ENCODE measurements around the gene LMX1B.

Gene LMX1B

DNA sequence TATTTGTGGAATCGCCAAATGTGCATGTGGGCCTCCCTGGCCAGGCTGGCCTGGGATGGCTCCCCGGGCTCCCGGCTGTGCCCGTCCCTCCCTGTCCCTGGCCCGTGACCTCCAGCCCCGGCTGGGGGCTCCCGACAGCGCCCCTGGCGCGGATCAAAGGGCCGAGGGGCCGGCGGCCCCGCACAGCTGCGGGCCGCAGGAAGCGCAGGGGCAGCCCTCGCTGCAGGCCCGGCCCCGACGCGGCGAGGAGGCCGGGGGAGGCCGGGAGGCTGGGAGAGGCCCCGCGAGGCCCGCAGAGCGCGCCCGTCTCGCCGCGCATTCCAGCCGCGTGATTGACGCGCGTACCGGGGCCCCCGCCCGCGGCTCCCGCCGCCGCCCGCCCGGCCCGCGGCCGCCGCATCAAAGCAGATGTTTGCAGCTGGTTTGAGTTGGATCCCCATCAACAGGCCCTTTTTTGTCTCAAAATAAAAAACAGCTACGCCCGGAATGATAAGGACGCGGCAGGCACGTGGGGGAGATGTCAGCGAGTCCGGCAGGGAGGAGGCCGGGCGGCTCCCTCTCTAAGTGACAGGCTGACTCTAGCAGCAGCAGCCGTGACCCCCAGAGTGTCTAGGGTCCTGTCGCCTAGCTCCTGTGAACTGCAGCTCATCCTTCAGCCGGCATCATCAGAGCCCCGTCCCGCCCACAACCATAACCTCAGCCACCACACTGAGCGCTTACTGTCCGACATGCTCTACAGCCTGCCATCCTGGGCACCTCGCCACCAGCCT, 69.4 kb downstream of the LMX1B start:
- no peak for DNase-seq

- no peak for DNase-seq
Observed at GRCh38 chr9:126683698-126684044, 69.9 kb downstream of the LMX1B start.

GRCh38 chr9:126684345-126684744, 70.6 kb downstream of the LMX1B start:
- no peak for DNase-seq

GRCh38 chr9:126684965-126685465, 71.3 kb downstream of the LMX1B start:
- DNase-seq: no peak

GRCh38 chr9:126687930-126688461, 74.3 kb downstream of the LMX1B start:
- DNase-seq: no peak

DNA sequence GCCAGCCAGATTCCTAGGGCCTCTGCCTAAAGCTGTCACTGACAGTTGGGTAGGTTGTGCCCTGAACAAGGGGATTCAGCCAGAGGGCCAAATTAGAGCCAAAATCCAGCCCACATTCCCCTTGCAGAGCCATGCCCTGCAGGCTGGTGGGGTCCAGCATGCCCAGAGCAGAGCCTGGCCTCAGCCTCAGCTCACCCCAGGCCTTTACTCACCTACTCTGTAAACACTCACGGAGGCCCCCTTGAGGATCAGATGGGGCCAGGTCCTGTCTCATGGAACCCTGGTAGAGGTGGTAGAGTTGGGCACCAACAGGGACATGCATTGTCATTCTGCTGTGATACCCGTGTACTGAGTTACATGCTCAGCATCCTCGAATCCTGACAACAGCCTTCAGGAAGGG, 74.9 kb downstream of the LMX1B start:
- no peak for DNase-seq

DNA sequence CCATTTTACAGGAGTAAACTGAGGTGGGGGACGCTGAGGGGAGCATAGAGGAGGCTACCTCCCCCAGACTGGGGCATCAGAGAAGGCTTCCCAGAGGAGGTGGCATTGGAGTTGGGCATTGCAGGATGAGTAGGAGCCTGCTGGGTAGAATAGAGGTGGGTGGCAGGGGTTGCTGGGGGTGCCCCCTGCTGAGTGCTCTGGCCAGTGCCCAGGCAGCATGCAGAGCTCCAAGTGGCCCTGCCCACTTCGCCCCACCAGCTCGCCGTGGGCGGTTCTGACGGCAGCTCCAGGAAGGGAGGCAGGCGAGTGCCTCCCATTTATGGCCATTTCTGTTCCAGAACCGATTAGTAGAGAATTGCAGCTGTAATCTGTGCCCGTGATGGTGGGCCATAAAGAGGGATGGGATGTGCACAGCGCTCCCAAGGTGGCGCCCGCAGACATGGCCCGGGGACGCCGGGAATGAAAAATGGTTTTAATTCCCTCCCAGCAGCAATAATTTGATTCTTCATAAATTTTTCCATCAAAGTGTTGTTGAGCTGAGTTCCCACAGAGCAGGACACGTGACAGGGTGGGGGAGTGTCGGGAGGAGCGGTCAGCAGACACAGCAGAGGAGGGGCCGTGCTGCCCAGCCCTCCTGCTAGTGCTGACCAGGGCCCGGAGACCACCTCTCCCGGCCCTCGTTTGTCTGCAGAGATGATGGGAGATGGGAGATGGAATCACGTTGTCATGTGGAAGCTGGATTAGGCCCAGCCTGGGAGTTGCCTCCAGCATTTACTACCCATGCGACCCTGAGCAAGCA, 75.5 kb downstream of the LMX1B start:
- DNase-seq: no peak

GRCh38 chr9:126690431-126691051, 76.8 kb downstream of the LMX1B start:
- no peak for DNase-seq

GRCh38 chr9:126692041-126692758, 78.5 kb downstream of the LMX1B start:
- DNase-seq: no peak

- no peak for DNase-seq
Observed at GRCh38 chr9:126692759-126693427, 79.2 kb downstream of the LMX1B start.

DNA sequence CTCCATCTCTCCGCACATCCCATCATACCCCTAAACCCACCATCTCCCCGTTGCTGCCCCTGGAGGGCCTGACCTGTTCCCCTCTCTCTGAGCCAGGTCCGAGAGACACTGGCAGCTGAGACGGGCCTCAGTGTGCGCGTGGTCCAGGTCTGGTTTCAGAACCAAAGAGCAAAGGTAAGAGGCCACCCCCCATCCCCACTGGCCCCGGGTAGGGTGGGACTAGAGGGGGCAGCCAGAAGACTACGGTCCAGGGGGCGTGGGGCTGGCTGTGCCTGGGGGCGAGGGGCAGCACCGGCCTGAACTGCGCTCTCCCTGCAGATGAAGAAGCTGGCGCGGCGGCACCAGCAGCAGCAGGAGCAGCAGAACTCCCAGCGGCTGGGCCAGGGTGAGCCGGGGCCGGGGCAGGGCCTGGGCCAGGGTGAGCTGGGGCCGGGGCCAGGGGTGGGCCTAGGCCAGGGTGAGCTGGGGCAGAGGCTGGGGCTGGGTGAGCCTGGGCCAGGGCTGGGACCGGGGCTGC, 79.8 kb downstream of the LMX1B start:
- no peak for DNase-seq

DNA sequence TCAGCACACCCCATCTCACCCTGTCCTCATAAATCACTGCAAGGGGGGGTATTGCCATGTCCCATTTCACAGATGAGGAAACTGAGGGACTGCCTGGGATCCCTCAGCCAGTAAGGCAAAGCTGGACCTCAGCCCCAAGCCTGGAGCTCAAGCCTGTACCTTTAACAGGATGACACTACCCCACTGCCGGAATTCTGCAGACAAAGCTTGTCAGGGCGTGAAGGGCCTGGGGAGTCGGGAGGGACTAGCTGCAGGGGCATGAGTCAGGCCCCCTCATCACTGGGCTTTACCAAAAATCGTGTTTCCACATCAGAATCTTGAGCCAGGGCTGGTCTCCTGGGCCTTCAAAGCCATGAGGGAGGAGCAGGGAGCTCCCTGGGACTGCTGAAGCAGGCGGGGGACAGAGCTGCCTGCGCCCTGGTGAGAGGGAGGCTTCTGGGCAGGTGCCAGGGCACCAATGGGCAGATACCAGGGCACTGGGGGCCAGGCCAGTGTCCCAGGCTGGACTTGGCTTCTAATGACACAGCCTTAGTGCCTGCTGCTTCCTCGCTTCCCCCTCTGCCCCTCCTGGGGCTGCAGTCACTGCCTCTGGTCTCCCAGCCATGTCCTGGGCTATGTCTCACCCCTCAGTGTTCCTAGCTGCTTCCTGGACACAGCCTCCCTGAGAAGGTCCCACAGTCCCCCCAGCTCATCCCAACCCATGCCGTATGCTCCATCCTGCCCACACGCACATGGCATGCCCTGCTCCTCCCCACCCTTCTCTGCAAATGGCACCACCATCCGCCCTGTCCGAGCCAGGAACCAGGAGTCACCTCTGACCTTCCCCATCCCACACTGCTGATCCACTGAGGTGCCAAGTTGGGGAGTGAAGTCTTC, 80.7 kb downstream of the LMX1B start:
- no peak for DNase-seq

- no peak for DNase-seq
Observed at GRCh38 chr9:126695186-126695585, 81.5 kb downstream of the LMX1B start.

- no peak for DNase-seq
Observed at GRCh38 chr9:126695701-126696400, 82.1 kb downstream of the LMX1B start.

DNA sequence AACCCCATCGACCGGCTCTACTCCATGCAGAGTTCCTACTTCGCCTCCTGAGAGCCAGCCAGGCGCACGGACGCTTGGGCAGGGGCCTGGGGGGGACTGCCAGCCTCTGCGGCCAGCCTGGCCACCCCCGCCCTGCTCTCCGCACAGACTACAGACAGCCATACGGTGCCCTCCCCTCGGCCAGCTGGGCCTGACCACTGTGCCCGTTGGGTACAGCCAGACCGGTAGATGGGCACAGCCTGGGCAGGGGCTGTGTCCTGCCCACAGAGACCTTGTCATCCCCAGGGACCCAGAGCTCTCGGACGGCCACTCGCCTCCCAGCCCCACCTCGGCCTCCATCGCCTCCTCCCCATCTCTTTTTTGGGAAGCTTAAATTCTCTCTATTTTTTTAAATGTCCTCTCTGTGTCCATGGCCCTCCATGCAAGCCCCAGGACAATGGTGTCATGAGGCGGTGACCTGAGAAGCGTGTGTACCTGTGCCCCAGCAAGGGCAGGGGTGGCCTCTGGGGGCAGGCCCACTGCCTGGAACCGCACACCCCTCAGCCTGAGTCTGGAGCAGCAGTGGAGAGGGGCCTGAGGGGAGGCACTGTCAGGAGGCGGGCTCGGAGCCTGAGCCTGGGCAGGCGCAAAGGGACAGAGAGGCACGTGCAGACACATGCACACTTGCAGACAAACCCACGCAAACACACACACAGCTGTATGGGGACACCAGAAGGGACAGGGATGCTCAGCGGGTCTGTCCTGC, 82.8 kb downstream of the LMX1B start:
- DNase-seq: no peak

GRCh38 chr9:126697330-126697729, 83.6 kb downstream of the LMX1B start:
- DNase-seq: no peak

- DNase-seq: no peak
Observed at GRCh38 chr9:126698251-126698650, 84.5 kb downstream of the LMX1B start.

- DNase-seq: no peak
Observed at GRCh38 chr9:126698756-126699155, 85.0 kb downstream of the LMX1B start.

- DNase-seq: no peak
Observed at GRCh38 chr9:126699401-126699881, 85.7 kb downstream of the LMX1B start.
